Neural progenitor cell (in vitro differentiated cells): ENCODE data around the gene ABO.
"Not testable (repeated sequence)": the region's sequence is repeated elsewhere in the genome, so short reads cannot be mapped to it uniquely, and the experiment has no call there.

Experiments used
- EZH2 ChIP-seq: fragments of 200-600 bp; sonication (generic); IDR thresholded peaks from 2 replicates; pipeline ENCODE4 v1.6.1; 2017; ENCODE audit warnings: antibody characterized with exemption, mild to moderate bottlenecking, moderate library complexity
- EZH2phosphoT487 ChIP-seq: fragments of 200-600 bp; sonication (generic); IDR thresholded peaks from 2 replicates; pipeline ENCODE4 v1.6.1; 2017; ENCODE audit warnings: antibody characterized with exemption
- TF ChIP-seq, protein P1 (sequence below): fragments of 200-600 bp; sonication (generic); IDR thresholded peaks from 2 replicates; pipeline ENCODE4 v1.5.1; 2017; ENCODE audit warnings: antibody characterized with exemption, mild to moderate bottlenecking

DNA sequence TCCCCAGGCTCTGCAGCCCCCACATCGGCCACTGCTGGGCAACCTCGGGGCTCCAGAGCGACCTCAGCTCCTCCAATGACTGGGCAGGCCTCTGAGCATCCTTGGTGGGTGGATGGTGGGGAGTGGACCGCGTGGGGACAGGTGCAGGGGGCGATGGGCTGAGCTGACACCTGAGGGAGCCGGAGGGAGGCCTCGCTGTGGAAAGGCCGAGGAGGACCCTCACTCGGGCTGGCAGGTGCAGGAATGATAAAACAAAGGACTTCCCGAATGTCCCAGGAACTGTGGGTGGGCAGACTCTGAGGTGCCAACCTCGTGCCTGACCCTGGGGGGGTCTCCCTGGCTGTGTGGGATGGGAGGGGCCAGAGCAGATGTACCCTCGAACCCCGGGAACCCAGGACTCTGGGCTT, 69.5 kb downstream of the ABO start:
- TF ChIP-seq, protein P1, sequence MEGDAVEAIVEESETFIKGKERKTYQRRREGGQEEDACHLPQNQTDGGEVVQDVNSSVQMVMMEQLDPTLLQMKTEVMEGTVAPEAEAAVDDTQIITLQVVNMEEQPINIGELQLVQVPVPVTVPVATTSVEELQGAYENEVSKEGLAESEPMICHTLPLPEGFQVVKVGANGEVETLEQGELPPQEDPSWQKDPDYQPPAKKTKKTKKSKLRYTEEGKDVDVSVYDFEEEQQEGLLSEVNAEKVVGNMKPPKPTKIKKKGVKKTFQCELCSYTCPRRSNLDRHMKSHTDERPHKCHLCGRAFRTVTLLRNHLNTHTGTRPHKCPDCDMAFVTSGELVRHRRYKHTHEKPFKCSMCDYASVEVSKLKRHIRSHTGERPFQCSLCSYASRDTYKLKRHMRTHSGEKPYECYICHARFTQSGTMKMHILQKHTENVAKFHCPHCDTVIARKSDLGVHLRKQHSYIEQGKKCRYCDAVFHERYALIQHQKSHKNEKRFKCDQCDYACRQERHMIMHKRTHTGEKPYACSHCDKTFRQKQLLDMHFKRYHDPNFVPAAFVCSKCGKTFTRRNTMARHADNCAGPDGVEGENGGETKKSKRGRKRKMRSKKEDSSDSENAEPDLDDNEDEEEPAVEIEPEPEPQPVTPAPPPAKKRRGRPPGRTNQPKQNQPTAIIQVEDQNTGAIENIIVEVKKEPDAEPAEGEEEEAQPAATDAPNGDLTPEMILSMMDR: not testable (repeated sequence)
- TF ChIP-seq EZH2, EZH2phosphoT487: not testable (repeated sequence)
